Measurements from ENCODE around the gene DET1.
"Not testable (repeated sequence)": the region's sequence is repeated elsewhere in the genome, so short reads cannot be mapped to it uniquely, and the experiment has no call there.

Gene DET1

GRCh38 chr15:88543065-88543776 is 3.3 kb downstream of the DET1 start:
- Histone ChIP-seq H3K79me2 (ENCODE audit: control insufficient read depth, insufficient read depth, low read length) (no peaks in the 10 kb centered on the region), H3K23ac (ENCODE audit: low read length) (no peak overlapping the region), H3K9ac (ENCODE audit: low read length) (no peak overlapping the region)

GRCh38 chr15:88542342-88542733 is 4.1 kb downstream of the DET1 start:
- H2AK5ac ChIP-seq (ENCODE audit: low read length) = no peak overlapping the region
- H3K36me3 ChIP-seq (ENCODE audit: control insufficient read depth, insufficient read depth, low read length) = no peaks in the 10 kb centered on the region
- DNase-seq = no peak
- peak overlapping the region; percentile 76 for H2BK120ac ChIP-seq (ENCODE audit: low read depth, low read length)
- no peaks in the 10 kb centered on the region for H3K79me2 ChIP-seq (ENCODE audit: control insufficient read depth, insufficient read depth, low read length)
- H4K5ac ChIP-seq (ENCODE audit: low read length) = no peak overlapping the region
- peak overlapping the region; percentile 21 for H3K4ac ChIP-seq (ENCODE audit: low read depth, low read length)
- H3K79me1 ChIP-seq (ENCODE audit: low read length) = no peaks in the 10 kb centered on the region
- H3K4me2 ChIP-seq (ENCODE audit: low read length) = no peak overlapping the region
- no peak overlapping the region for H3K4me3 ChIP-seq (ENCODE audit: low read length)
- no peaks in the 10 kb centered on the region for H3K27me3 ChIP-seq (ENCODE audit: insufficient read depth, low read length, poor library complexity)
- peak overlapping the region; percentile 74 for H3K56ac ChIP-seq (ENCODE audit: low read length)
- H3K23ac ChIP-seq (ENCODE audit: low read length) = no peak overlapping the region
- peak overlapping the region; percentile 26 for H3K27ac ChIP-seq (ENCODE audit: low read depth, low read length)
- H3K4me1 ChIP-seq (ENCODE audit: control insufficient read depth, low read depth, low read length) = peaks cover 15% of the 10 kb centered on the region
- H3K9ac ChIP-seq (ENCODE audit: low read length) = no peak overlapping the region
- H2BK5ac ChIP-seq (ENCODE audit: low read length) = no peak overlapping the region
- WGBS (ENCODE audit: extremely low coverage, insufficient coverage, low lambda C conversion rate) = no CpG with 5 or more reads among the region's 8 CpGs
- H3K18ac ChIP-seq (ENCODE audit: low read length) = peak overlapping the region; percentile 86
- H4K8ac ChIP-seq (ENCODE audit: low read depth, low read length) = no peak overlapping the region
- H2BK15ac ChIP-seq (replicated peaks; ENCODE audit: low read depth) = no peak overlapping the region

More at GRCh38 chr15:88543065-88543776, 3.3 kb downstream of the DET1 start:
- no peak overlapping the region for H3K4me3 ChIP-seq (ENCODE audit: low read length)
- H2BK5ac ChIP-seq (ENCODE audit: low read length) = peak overlapping the region; percentile 10
- H3K79me1 ChIP-seq (ENCODE audit: low read length) = no peaks in the 10 kb centered on the region
- peak overlapping the region; percentile 94 for H3K4ac ChIP-seq (ENCODE audit: low read depth, low read length)
- no peak overlapping the region for H4K8ac ChIP-seq (ENCODE audit: low read depth, low read length)
- peaks cover 10% of the 10 kb centered on the region for H3K4me1 ChIP-seq (ENCODE audit: control insufficient read depth, low read depth, low read length)
- H3K27me3 ChIP-seq (ENCODE audit: insufficient read depth, low read length, poor library complexity) = no peaks in the 10 kb centered on the region
- H2BK120ac ChIP-seq (ENCODE audit: low read depth, low read length) = peak overlapping the region; percentile 76
- peak overlapping the region; percentile 86 for H3K18ac ChIP-seq (ENCODE audit: low read length)
- H4K5ac ChIP-seq (ENCODE audit: low read length) = no peak overlapping the region
- DNase-seq = peak; percentile 78
- WGBS (ENCODE audit: extremely low coverage, insufficient coverage, low lambda C conversion rate) = no CpG with 5 or more reads among the region's 13 CpGs
- H3K27ac ChIP-seq (ENCODE audit: low read depth, low read length) = peak overlapping the region; percentile 26
- no peaks in the 10 kb centered on the region for H3K36me3 ChIP-seq (ENCODE audit: control insufficient read depth, insufficient read depth, low read length)
- H3K56ac ChIP-seq (ENCODE audit: low read length) = peak overlapping the region; percentile 74
- H2BK15ac ChIP-seq (replicated peaks; ENCODE audit: low read depth) = no peak overlapping the region
- no peak overlapping the region for H3K4me2 ChIP-seq (ENCODE audit: low read length)
- H2AK5ac ChIP-seq (ENCODE audit: low read length) = no peak overlapping the region

DNA sequence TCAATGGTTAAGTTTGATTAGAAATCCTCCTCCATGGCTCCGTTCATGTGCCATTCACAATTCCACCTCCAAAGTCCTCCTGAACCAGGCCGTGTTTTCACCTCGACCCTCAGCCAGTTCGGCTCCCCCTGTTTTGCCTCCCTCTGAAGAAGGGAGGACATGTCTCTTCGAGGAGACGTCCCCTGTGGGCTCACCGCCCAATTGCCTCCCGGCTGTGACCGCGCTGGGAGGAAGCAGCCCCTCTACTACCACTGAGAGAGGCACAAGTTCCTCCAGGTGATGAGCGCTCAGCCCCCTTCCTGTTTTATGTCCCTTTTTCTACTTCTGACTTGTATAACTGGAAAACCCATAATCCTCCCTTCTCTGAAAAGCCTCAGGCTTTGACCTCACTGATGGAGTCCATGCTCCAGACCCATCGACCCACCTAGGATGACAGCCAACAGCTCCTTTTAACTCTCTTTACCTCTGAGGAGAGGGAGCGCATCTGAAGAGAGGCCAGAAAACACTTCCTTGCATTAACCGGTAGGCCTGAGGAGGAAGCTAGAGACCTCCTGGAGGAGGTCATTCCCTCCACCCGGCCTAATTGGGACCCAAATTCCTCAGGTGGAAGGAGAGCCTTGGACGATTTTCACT is 4.7 kb downstream of the DET1 start:
- Histone ChIP-seq H4K5ac (ENCODE audit: low read length) (peak overlapping the region; percentile 47), H2AK5ac (ENCODE audit: low read length) (peak overlapping the region; percentile 20), H3K23ac (ENCODE audit: low read length) (no peak overlapping the region), H3K27me3 (ENCODE audit: insufficient read depth, low read length, poor library complexity) (no peaks in the 10 kb centered on the region), H3K27ac (ENCODE audit: low read depth, low read length) (peak overlapping the region; percentile 26), H3K79me1 (ENCODE audit: low read length) (no peaks in the 10 kb centered on the region), H3K18ac (ENCODE audit: low read length) (peak overlapping the region; percentile 1), H3K56ac (ENCODE audit: low read length) (peak overlapping the region; percentile 79), H2BK5ac (ENCODE audit: low read length) (peak overlapping the region; percentile 97), H2BK120ac (ENCODE audit: low read depth, low read length) (peak overlapping the region; percentile 76), H3K36me3 (ENCODE audit: control insufficient read depth, insufficient read depth, low read length) (no peaks in the 10 kb centered on the region), H3K79me2 (ENCODE audit: control insufficient read depth, insufficient read depth, low read length) (no peaks in the 10 kb centered on the region), H2BK15ac (replicated peaks; ENCODE audit: low read depth) (no peak overlapping the region), H3K4me3 (ENCODE audit: low read length) (no peak overlapping the region), H3K9ac (ENCODE audit: low read length) (peak overlapping the region; percentile 21), H3K4me1 (ENCODE audit: control insufficient read depth, low read depth, low read length) (peaks cover 15% of the 10 kb centered on the region), H3K4me2 (ENCODE audit: low read length) (no peak overlapping the region), H4K8ac (ENCODE audit: low read depth, low read length) (no peak overlapping the region), H3K4ac (ENCODE audit: low read depth, low read length) (peak overlapping the region; percentile 21)
- DNase-seq = no peak
- WGBS (ENCODE audit: extremely low coverage, insufficient coverage, low lambda C conversion rate) = no CpG with 5 or more reads among the region's 16 CpGs

- H4K8ac ChIP-seq (ENCODE audit: low read depth, low read length); H2BK120ac ChIP-seq (ENCODE audit: low read depth, low read length); H3K23ac ChIP-seq (ENCODE audit: low read length); H3K9ac ChIP-seq (ENCODE audit: low read length); DNase-seq; H3K4me3 ChIP-seq (ENCODE audit: low read length); H3K36me3 ChIP-seq (ENCODE audit: control insufficient read depth, insufficient read depth, low read length); H3K4me2 ChIP-seq (ENCODE audit: low read length); H3K79me2 ChIP-seq (ENCODE audit: control insufficient read depth, insufficient read depth, low read length); H3K18ac ChIP-seq (ENCODE audit: low read length); H4K5ac ChIP-seq (ENCODE audit: low read length); H2AK5ac ChIP-seq (ENCODE audit: low read length); H3K27me3 ChIP-seq (ENCODE audit: insufficient read depth, low read length, poor library complexity); H2BK15ac ChIP-seq (replicated peaks; ENCODE audit: low read depth); H3K4ac ChIP-seq (ENCODE audit: low read depth, low read length); H3K79me1 ChIP-seq (ENCODE audit: low read length): not testable (repeated sequence)
- Histone ChIP-seq H3K4me1 (ENCODE audit: control insufficient read depth, low read depth, low read length) (peaks cover 15% of the 10 kb centered on the region), H2BK5ac (ENCODE audit: low read length) (peak overlapping the region; percentile 97), H3K56ac (ENCODE audit: low read length) (peak overlapping the region; percentile 79), H3K27ac (ENCODE audit: low read depth, low read length) (peak overlapping the region; percentile 26)
- no CpG with 5 or more reads among the region's 9 CpGs for WGBS (ENCODE audit: extremely low coverage, insufficient coverage, low lambda C conversion rate)
These were observed 5.4 kb downstream of the DET1 start for GRCh38 chr15:88541111-88541510.

DNA sequence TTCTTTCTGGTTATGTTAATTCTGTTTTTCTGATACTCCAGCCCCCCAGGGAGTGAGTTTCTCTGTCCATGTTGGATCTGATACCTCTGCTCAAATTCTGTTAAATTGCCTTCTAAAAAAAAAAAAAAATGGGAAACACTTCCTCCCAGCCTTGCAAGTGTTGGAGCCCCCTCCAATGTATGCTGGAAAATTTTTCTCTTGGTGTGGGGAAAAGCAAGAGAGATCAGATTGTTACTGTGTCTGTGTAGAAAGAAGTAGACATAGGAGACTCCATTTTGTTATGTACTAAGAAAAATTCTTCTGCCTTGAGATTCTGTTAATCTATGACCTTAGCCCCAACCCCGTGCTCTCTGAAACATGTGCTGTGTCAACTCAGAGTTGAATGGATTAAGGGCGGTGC is 6.1 kb downstream of the DET1 start:
- Histone ChIP-seq H2BK5ac (ENCODE audit: low read length) (peak overlapping the region; percentile 98), H3K56ac (ENCODE audit: low read length) (peak overlapping the region; percentile 84), H3K9ac (ENCODE audit: low read length) (peak overlapping the region; percentile 59), H3K27ac (ENCODE audit: low read depth, low read length) (peak overlapping the region; percentile 37), H3K18ac (ENCODE audit: low read length) (peak overlapping the region; percentile 23), H3K4me1 (ENCODE audit: control insufficient read depth, low read depth, low read length) (peaks cover 15% of the 10 kb centered on the region)
- H3K27me3 ChIP-seq (ENCODE audit: insufficient read depth, low read length, poor library complexity); H3K79me2 ChIP-seq (ENCODE audit: control insufficient read depth, insufficient read depth, low read length); H2BK15ac ChIP-seq (replicated peaks; ENCODE audit: low read depth); H2BK120ac ChIP-seq (ENCODE audit: low read depth, low read length); H3K36me3 ChIP-seq (ENCODE audit: control insufficient read depth, insufficient read depth, low read length); H3K79me1 ChIP-seq (ENCODE audit: low read length); DNase-seq; H4K5ac ChIP-seq (ENCODE audit: low read length); H3K4me3 ChIP-seq (ENCODE audit: low read length); H3K23ac ChIP-seq (ENCODE audit: low read length); H3K4me2 ChIP-seq (ENCODE audit: low read length); H2AK5ac ChIP-seq (ENCODE audit: low read length); H3K4ac ChIP-seq (ENCODE audit: low read depth, low read length); H4K8ac ChIP-seq (ENCODE audit: low read depth, low read length): not testable (repeated sequence)
- WGBS (ENCODE audit: extremely low coverage, insufficient coverage, low lambda C conversion rate) = no CpG with 5 or more reads among the region's 2 CpGs
